Upper lobe of left lung (tissue), 4 donors: Measurements from ENCODE around the gene TMEM229A.

Experiments used
- EP300 ChIP-seq, 4 donors: sonication (generic); formaldehyde crosslinking; IDR thresholded peaks; one replicate each; pipeline ENCODE4 v1.5.1; 2017; ENCODE audit warnings: antibody characterized with exemption in 4 of 4, control low read depth in 2 of 4
- POLR2A ChIP-seq, 4 donors: fragments of 450-650 bp; IDR thresholded peaks; one replicate each; pipeline ENCODE4 v1.5.1; 2016 to 2017; ENCODE audit warnings: antibody characterized with exemption in 4 of 4, mild to moderate bottlenecking in 2 of 4
- TF ChIP-seq, protein P1 (sequence below), 6 experiments: fragments of 450-650 bp in 4 of 6; fragments of 200-600 bp in 2 of 6; sonication (generic) in 2 of 6; IDR thresholded peaks; one replicate each; pipeline ENCODE4 v1.5.1; 2016 to 2019; ENCODE audit warnings: antibody characterized with exemption in 6 of 6

DNA sequence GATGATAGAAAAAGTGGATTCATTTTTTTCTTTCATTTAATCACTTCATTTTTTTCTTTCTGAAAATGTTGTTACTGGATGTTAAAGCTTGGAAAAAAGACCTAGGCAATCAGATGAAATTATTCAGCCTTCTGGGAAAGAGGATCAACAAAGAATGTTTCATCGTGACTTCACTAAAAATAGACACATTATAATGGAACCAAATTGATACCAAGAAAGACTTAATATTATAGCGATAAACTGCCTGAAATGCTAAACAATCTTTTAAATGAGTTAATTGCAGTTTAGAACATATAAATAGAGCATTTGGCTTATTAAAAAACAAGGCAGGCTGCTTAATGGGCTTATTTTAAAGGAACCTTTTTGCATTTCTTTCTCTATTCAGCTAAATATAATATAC is 25.6 kb upstream of the TMEM229A start:
- TF ChIP-seq, protein P1, sequence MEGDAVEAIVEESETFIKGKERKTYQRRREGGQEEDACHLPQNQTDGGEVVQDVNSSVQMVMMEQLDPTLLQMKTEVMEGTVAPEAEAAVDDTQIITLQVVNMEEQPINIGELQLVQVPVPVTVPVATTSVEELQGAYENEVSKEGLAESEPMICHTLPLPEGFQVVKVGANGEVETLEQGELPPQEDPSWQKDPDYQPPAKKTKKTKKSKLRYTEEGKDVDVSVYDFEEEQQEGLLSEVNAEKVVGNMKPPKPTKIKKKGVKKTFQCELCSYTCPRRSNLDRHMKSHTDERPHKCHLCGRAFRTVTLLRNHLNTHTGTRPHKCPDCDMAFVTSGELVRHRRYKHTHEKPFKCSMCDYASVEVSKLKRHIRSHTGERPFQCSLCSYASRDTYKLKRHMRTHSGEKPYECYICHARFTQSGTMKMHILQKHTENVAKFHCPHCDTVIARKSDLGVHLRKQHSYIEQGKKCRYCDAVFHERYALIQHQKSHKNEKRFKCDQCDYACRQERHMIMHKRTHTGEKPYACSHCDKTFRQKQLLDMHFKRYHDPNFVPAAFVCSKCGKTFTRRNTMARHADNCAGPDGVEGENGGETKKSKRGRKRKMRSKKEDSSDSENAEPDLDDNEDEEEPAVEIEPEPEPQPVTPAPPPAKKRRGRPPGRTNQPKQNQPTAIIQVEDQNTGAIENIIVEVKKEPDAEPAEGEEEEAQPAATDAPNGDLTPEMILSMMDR (IDR thresholded peaks at IDR 0.05), result no peak
- no peak for TF ChIP-seq POLR2A (IDR thresholded peaks at IDR 0.05)
- no peak for TF ChIP-seq EP300 (IDR thresholded peaks at IDR 0.05)
